Measurements from ENCODE around the gene PACSIN2. TPM values are rescaled to one million over a fixed set of nuclear protein-coding genes. Genes with fewer than 3 reads are reported as not detected.
"Not testable (repeated sequence)": the region's sequence is repeated elsewhere in the genome, so short reads cannot be mapped to it uniquely, and the experiment has no call there.

The PACSIN2 gene
- total RNA-seq, 4 donors from 2014 or later, result 25.8 to 46.0 (median 27.8) TPM

- peak overlapping the region in 3 of 4 donors; percentile 20 to 69 (median 57) for H3K27ac ChIP-seq
Measured at GRCh38 chr22:43036282-43036829, 21.4 kb upstream of the PACSIN2 start.

DNA sequence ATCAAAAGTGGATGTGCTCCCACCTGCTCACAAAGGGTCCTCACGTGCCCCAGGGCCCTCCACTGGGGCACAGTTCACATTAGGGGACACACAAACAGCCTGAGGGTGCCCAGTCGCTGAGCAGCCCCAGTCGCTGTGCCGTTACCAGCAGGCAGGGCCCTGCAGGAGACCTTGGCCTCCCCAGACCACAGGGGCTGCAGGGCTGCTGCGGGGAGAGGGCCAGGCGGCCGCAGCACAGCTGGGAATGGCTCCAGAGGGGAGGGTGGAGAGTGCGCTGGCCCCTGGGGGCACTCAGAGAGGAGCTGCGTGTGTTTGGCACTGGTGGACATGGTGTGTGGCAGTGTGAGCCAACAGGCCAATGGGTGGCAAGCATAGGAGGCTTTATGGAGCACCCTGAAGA, 20.3 kb upstream of the PACSIN2 start:
- WGBS, 2 donors, result 70 to 96% methylated on average over 5 of the region's 9 CpGs
- DNase-seq, result no peak
- intact Hi-C loops (cut with DNase I), result no loop called here

More at GRCh38 chr22:43036282-43036829, 21.4 kb upstream of the PACSIN2 start:
- Histone ChIP-seq H3K36me3 (no peaks in the 10 kb centered on the region), H3K9me3 (no peaks in the 10 kb centered on the region), H3K27me3 (no peaks in the 10 kb centered on the region), H3K4me3 (no peak overlapping the region), H3K4me1 (peaks cover 0 to 32% (median 10%) of the 10 kb centered on the region in 3 donors)
- DNase-seq, result no peak
- intact Hi-C loops (cut with DNase I), result no loop called here
- WGBS, 2 donors, result 63 to 65% methylated on average over 7 to 10 of the region's 19 CpGs
- TF ChIP-seq POLR2A (IDR thresholded peaks at IDR 0.05), result no peak

GRCh38 chr22:43031617-43032016, 16.7 kb upstream of the PACSIN2 start:
- H3K36me3 ChIP-seq, result no peaks in the 10 kb centered on the region
- H3K4me1 ChIP-seq, result peaks cover 0 to 36% (median 9%) of the 10 kb centered on the region in 3 donors
- no peak overlapping the region for H3K4me3 ChIP-seq
- WGBS, 2 donors, result 62 to 72% methylated on average over 3 of the region's 3 CpGs
- TF ChIP-seq CTCF (IDR thresholded peaks at IDR 0.05) (no peak), POLR2A (IDR thresholded peaks at IDR 0.05) (no peak)
- no peak for DNase-seq
- no peaks in the 10 kb centered on the region for H3K27me3 ChIP-seq
- H3K9me3 ChIP-seq, result no peaks in the 10 kb centered on the region
- intact Hi-C loops (cut with DNase I), result no loop called here
- H3K27ac ChIP-seq, result no peak overlapping the region

More for the DNA sequence above, 20.3 kb upstream of the PACSIN2 start:
- H3K4me3 ChIP-seq, result no peak overlapping the region
- H3K27me3 ChIP-seq, result no peaks in the 10 kb centered on the region
- H3K9me3 ChIP-seq, result no peaks in the 10 kb centered on the region
- TF ChIP-seq CTCF (IDR thresholded peaks at IDR 0.05) (no peak), POLR2A (IDR thresholded peaks at IDR 0.05) (no peak)
- no peaks in the 10 kb centered on the region for H3K36me3 ChIP-seq
- H3K27ac ChIP-seq, result no peak overlapping the region
- peaks cover 0 to 32% (median 10%) of the 10 kb centered on the region in 3 donors for H3K4me1 ChIP-seq

DNA sequence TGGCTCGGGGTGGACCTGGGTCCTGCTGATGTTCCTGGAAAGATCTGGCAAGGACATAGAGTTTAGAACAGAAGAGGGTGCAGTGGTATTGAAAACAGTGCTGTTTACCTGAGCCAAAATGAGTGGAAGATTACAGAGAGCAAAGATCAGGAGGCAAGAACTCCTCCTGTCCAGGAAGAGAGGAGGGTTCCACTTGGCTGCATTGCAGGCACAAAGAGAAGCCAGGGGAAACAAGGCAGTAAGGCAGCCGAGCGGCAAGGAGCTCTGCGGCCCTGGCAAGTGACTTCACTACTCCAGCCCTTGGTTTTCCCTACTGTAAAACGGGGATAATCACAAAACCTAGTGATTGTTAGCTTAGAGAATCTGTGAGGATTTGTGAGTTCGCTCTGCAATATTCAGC, 3.7 kb upstream of the PACSIN2 start:
- WGBS, 2 donors, result 42 to 55% methylated on average over 6 of the region's 6 CpGs
- H3K36me3 ChIP-seq, result no peaks in the 10 kb centered on the region
- peak overlapping the region in 3 of 4 donors; percentile 3 to 53 (median 22) for H3K27ac ChIP-seq
- peaks cover 8 to 64% (median 8%) of the 10 kb centered on the region in 3 donors for H3K4me1 ChIP-seq
- TF ChIP-seq POLR2A (IDR thresholded peaks at IDR 0.05) (no peak), CTCF (IDR thresholded peaks at IDR 0.05) (no peak)
- intact Hi-C loops (cut with DNase I), result no loop called here
- H3K9me3 ChIP-seq, result no peaks in the 10 kb centered on the region
- no peak overlapping the region for H3K4me3 ChIP-seq
- DNase-seq, result no peak
- no peaks in the 10 kb centered on the region for H3K27me3 ChIP-seq

- Histone ChIP-seq H3K27ac (peak overlapping the region in 3 of 4 donors; percentile 3 to 53 (median 22)), H3K36me3 (no peaks in the 10 kb centered on the region), H3K9me3 (no peaks in the 10 kb centered on the region), H3K27me3 (no peaks in the 10 kb centered on the region), H3K4me3 (no peak overlapping the region), H3K4me1 (peaks cover 9 to 68% (median 17%) of the 10 kb centered on the region in 3 donors)
- intact Hi-C loops (cut with DNase I), result no loop called here
- TF ChIP-seq CTCF (IDR thresholded peaks at IDR 0.05) (no peak), POLR2A (IDR thresholded peaks at IDR 0.05) (no peak)
- 49 to 65% methylated on average over 10 of the region's 10 CpGs for WGBS, 2 donors
- no peak for DNase-seq
Measured at GRCh38 chr22:43017525-43018460, 2.8 kb upstream of the PACSIN2 start.

- H3K36me3 ChIP-seq; intact Hi-C loops (cut with DNase I); H3K27me3 ChIP-seq; DNase-seq; H3K4me3 ChIP-seq; H3K9me3 ChIP-seq; H3K27ac ChIP-seq: not testable (repeated sequence)
- peaks cover 9 to 71% (median 20%) of the 10 kb centered on the region in 3 donors for H3K4me1 ChIP-seq
- WGBS, 2 donors, result 85 to 86% methylated on average over 5 of the region's 5 CpGs
Measured at GRCh38 chr22:43016150-43016549, 1.2 kb upstream of the PACSIN2 start.

Measured in esophagus squamous epithelium (tissue), 5 donors.